GM13976 (cell line): Measurements from ENCODE around the gene IFITM5.
"Not testable (repeated sequence)": the region's sequence is repeated elsewhere in the genome, so short reads cannot be mapped to it uniquely, and the experiment has no call there.

ENCODE experiments used
- DNase-seq: peaks from one replicate; pipeline ENCODE4 v3.0.0; 2012; ENCODE audit warnings: low spot score
- in situ Hi-C: fragments of 300-500 bp; cut with MboI; formaldehyde crosslinking; loops from one replicate; pipeline ENCODE4 v1.12.0; 2022; ENCODE audit warnings: low sequenced_read_pairs, mixed read lengths, inconsistent platforms; ENCODE audit not compliant: unreplicated experiment
- TF ChIP-seq, protein P1 (sequence below): IDR thresholded peaks from 2 replicates; pipeline ENCODE4 v1.5.1; 2012; ENCODE audit warnings: borderline replicate concordance, mild to moderate bottlenecking; ENCODE audit not compliant: insufficient read depth; ENCODE audit errors: extremely low read depth, missing control alignments, control extremely low read depth

Gene IFITM5

DNA sequence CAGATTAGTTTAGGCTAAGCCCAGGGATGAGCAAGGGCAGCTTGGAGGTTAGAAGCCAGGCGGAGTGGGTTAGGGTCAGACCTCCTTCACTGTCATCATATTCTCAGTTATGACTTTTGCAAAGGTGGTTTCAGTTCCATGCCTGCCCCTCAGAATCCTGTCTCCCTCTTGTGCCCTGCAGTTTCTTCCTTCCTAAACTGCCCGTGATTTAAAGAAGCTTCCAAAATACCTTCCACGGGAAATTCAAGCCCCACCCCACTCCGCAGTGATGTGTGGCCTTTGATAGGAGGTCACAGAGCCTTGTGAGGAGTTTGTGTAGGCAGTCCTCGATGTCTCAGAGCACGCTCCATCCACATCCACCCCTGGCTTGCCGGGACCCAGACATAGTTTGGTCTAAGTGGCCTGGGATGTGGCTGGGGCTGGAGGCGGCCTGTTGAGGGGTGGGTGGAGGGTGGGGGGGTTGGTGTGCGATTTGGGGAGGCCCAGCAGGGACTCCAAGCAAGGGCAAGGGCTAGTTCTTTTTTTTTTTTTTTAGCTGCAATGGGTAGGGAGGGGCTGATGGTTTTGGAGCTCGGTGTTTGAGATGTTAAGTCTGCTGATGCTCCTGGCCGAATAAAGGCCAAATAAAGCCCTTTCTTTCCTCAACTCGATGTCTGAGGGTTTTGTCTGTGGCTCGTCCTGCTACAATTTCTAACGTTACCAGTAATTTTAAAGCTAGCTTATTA is 12.9 kb upstream of the IFITM5 start:
- in situ Hi-C loops = no loop called here
- no peak for DNase-seq
- TF ChIP-seq, protein P1, sequence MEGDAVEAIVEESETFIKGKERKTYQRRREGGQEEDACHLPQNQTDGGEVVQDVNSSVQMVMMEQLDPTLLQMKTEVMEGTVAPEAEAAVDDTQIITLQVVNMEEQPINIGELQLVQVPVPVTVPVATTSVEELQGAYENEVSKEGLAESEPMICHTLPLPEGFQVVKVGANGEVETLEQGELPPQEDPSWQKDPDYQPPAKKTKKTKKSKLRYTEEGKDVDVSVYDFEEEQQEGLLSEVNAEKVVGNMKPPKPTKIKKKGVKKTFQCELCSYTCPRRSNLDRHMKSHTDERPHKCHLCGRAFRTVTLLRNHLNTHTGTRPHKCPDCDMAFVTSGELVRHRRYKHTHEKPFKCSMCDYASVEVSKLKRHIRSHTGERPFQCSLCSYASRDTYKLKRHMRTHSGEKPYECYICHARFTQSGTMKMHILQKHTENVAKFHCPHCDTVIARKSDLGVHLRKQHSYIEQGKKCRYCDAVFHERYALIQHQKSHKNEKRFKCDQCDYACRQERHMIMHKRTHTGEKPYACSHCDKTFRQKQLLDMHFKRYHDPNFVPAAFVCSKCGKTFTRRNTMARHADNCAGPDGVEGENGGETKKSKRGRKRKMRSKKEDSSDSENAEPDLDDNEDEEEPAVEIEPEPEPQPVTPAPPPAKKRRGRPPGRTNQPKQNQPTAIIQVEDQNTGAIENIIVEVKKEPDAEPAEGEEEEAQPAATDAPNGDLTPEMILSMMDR = no peak

DNA sequence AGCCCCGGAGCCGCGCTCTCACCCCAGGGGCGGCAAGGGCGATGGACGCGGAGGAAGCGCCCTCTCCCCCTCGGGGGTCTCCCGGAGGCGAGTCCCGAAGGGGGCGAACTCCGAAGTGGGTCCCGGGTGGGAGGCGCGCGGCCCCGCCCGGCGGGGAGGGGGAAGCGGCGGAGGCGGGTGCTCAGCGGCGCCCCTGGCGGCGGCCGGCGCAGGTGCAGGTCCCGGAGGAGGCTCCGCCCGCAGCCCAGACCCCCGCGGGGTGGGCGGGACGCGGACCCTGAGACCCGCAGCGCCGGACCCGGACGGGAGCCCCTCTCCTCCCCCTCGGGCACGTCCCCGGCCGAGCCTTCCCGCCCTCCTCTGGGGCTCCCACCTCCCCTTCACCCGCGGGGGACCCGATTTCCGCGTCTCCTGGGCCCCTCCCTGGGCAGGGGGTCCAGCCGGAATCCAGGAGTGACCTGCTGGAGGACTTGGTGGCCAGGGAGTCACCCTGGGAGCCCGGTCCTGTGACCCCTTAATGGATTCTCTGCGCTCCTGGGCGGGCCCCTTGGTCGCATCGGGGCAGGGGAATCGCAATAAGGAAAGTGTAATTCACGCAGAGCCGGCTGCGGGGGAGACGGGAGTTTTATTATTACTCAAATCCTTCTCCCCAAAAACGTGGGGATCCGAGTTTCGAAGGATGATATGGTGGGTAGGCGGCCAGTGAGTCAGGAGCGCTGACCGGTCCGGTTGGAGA is 11.9 kb upstream of the IFITM5 start:
- in situ Hi-C loops, DNase-seq: not testable (repeated sequence)

DNA sequence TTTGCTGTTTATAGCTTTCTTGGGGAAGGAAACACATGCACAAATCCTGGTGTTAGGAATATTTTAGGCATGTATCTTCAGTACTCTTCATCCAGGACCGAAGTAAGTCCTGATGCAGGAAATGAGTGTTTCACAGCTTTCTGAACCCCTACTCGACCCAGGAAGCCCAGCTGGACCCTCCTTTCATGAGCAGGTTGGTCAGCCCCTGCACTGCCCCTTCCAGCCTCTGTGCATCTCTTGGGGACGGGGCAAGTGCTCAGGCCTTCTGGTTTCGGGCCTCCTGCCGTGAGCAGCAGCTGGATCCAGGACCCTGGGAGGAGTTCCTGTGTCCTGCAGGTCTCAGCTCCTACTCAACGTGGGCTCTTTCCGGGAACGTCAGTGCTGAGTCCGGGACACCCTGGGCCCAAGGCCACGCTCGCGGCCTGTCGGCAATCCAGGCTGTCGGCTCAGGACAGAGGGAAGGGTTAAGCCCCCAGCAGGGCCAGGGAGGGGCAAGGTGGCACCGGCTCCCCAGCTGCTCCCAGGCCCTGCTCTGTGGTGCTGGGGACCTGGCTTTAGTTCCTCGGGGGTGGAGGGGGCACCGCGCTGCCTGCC is 10.8 kb upstream of the IFITM5 start:
- DNase-seq, in situ Hi-C loops: not testable (repeated sequence)

DNA sequence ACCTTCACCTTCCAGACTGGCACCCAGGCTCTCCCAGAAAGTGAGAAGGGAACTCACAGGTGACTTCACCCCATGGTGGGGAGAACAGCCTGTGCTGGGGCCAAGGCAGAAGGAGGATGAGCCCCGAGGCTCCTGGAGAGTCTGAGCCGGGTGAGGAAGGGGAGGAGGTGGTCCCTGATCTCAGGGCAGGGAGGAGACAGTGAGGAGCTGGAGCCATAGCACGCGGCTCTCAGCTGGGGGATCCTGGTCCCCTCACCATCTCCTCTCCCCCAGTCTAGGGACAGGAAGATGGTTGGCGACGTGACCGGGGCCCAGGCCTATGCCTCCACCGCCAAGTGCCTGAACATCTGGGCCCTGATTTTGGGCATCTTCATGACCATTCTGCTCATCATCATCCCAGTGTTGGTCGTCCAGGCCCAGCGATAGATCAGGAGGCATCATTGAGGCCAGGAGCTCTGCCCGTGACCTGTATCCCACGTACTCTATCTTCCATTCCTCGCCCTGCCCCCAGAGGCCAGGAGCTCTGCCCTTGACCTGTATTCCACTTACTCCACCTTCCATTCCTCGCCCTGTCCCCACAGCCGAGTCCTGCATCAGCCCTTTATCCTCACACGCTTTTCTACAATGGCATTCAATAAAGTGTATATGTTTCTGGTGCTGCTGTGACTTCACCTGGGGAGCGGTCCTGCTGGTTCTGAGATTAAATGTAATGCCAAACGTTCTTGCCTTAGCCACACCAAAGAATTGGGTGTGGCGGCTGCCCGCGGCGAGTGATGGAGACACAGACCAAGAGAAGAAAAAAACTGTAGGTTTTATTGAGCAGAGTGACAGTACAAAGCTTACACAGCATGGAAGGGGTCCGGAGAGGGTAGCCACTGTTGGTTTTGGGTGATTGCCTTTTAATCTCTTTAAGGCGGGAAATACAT is 9.7 kb upstream of the IFITM5 start:
- DNase-seq, in situ Hi-C loops: not testable (repeated sequence)

DNA sequence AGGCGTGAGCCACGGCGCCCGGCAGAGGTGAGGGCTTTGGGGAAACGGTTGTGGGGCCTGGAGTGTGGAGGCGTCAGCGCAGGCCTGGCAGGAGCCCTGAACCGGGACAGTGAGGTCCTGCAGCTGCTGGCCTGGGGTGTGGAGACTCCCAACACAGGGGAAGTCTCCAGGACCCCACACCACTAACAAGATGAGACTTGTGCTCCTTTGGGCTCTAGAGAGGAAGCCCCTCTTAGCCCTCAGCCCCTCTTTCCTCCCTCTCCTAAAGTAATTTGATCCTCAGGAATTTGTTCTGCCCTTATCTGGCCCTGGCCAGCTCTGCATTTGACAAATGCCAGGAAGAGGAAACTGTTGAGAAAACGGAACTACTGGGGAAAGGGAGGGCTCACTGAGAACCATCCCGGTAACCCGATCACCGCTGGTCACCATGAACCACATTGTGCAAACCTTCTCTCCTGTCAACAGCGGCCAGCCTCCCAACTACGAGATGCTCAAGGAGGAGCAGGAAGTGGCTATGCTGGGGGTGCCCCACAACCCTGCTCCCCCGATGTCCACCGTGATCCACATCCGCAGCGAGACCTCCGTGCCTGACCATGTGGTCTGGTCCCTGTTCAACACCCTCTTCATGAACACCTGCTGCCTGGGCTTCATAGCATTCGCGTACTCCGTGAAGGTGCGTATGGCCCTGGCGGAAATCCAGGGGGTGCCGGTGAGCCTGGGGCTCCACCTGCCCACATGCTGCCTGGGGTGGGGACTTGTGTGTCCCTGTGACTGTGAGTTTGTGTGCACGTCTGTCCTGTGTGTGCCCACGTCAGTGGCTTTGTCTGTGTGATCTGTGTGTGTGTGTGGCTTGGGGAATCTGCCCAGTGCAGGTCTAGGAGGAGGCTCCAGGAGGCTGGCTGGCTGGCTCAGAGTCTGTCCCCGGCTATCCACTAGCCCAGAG is 8.7 kb upstream of the IFITM5 start, which contains the start of gene IFITM2:
TSS of gene IFITM2 (plus strand) at position 51 of the 943 bp plus-strand sequence. CDS start at position 428, 377 bp downstream.
- in situ Hi-C loops = not testable (repeated sequence)
- peak; percentile 58 for DNase-seq

DNA sequence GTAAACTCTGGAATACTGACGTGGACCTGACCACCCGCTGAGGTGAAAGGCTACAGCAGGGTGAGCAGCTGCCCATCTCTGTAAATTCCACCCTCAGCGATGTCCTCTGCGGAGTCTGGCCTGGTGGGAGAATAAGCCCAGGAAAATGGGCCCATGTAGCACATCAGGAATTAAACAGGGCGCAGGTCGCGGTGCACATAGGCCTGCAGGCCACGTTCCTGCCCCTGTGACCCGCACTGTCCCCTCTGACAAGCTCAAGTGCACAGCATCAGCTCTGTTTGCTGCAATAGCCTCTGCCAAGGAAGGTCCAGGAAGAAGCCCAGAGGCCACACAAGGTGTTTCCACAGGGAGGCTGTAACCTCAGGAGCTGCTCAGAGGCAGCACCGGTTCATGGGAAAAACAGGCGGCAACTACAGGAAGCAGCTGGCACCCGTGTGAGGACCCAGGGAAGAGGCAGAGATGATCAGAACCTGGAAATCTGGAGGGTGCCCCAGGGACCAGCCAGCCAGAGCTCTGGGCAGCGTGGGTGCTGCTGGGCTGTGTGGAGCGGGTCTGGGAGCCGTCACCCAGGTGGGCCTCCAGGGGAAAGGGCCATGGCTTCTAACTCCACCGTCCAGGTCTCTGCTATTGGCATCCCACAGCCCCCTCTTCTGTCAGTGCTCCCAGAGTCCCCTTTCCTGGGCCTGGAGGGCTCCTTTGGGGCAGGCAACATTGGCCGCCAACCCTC is 7.5 kb upstream of the IFITM5 start:
- in situ Hi-C loops = no loop called here
- DNase-seq = no peak
- TF ChIP-seq, protein P1 = no peak

DNA sequence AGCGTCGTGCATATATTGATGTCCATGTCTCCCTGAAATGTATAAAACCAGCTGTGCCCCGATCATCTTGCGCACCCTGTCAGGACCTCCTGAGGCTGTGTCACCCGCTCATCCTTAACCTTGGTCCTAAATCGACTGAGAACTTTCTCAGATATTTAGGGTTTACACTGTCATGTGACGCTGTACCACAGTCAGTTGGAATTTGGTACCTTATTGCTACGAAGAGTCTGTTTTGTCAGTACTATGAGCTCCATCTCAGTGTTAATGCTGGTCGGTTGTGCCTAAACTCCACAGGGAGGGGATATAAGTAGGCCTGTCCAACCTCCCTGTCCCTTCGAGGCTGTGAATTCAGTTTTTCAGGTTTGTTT is 6.5 kb upstream of the IFITM5 start:
- TF ChIP-seq, protein P1 = no peak
- in situ Hi-C loops = no loop called here
- no peak for DNase-seq
